Spleen (tissue), 7 donors: ENCODE measurements around the gene ABCF1.
A peak's percentile ranks its signal among the peaks of the same experiment; 100 is the strongest.

ENCODE experiments used
- POLR2AphosphoS5 ChIP-seq, 3 donors: sonication (generic); formaldehyde crosslinking; IDR thresholded peaks; one replicate each; pipeline ENCODE4 v1.5.1; 2017; ENCODE audit warnings: antibody characterized with exemption in 3 of 3
- TF ChIP-seq, protein P1 (sequence below), 11 experiments: fragments of 200-600 bp in 7 of 11; fragments of 450-650 bp in 4 of 11; sonication (generic) in 4 of 11; IDR thresholded peaks in 8 of 11; conservative IDR thresholded peaks in 3 of 11; 1 replicate in 7 of 11; 2 replicates in 4 of 11; pipeline versions ENCODE4 v1.4.0 to v1.8.0; 2016 to 2021; ENCODE audit warnings: antibody characterized with exemption in 11 of 11, inconsistent platforms in 4 of 11, mild to moderate bottlenecking in 1 of 11
- donor health status: DM: no; HTN: no; CAD: no; lungs with moderate emphysema.
- donor health status: DM: no; HTN: no; CAD: no.
- donor health status: DM: no; HTN: no; CAD: no.

DNA sequence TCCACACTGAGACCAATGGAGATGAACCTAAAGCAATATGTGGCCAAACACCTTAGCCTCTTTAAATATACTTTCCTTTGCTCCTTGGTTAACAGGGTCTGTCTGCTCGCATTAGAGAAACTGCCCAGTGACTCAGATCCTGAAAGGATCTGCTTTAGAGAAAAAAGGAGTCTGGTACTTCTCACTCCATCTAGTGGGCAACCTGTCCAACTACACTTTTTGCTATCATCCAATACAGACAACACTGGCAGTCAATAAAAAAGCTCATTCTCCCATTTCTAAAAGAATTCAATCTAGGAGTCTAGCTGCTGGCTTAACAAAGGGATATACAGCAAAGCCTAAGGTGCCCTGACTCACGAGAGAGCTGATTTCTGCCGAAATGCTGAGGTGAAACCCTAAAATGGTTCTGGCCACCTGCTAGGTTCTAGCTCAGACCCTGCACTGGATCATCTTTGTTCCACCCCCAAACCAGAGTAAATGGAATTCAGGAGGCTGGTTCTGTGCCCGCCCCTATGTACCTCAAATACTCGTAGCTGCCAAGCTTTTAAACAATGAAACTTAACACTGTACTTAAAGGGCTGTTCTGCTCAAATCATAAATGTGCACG is 26.5 kb upstream of the ABCF1 start:
- no peak for TF ChIP-seq POLR2AphosphoS5 (IDR thresholded peaks at IDR 0.05)
- TF ChIP-seq, protein P1, sequence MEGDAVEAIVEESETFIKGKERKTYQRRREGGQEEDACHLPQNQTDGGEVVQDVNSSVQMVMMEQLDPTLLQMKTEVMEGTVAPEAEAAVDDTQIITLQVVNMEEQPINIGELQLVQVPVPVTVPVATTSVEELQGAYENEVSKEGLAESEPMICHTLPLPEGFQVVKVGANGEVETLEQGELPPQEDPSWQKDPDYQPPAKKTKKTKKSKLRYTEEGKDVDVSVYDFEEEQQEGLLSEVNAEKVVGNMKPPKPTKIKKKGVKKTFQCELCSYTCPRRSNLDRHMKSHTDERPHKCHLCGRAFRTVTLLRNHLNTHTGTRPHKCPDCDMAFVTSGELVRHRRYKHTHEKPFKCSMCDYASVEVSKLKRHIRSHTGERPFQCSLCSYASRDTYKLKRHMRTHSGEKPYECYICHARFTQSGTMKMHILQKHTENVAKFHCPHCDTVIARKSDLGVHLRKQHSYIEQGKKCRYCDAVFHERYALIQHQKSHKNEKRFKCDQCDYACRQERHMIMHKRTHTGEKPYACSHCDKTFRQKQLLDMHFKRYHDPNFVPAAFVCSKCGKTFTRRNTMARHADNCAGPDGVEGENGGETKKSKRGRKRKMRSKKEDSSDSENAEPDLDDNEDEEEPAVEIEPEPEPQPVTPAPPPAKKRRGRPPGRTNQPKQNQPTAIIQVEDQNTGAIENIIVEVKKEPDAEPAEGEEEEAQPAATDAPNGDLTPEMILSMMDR (IDR thresholded peaks at IDR 0.05 in 8 of 11, conservative IDR thresholded peaks at IDR 0.05 in 3 of 11), result peak; percentile 66 to 88 (median 78)
